OCI-LY7 (cell line): ENCODE data around the gene PIAS4.

ENCODE experiments used
- EZH2phosphoT487 ChIP-seq: fragments of 200-600 bp; sonication (generic); IDR thresholded peaks from 2 replicates; pipeline ENCODE4 v1.6.1; 2018; ENCODE audit warnings: low read depth, borderline replicate concordance, mild to moderate bottlenecking, mixed run types, antibody characterized with exemption, low read length, moderate library complexity, mixed read lengths
- TF ChIP-seq, protein P1 (sequence below): fragments of 200-600 bp; sonication (generic); conservative IDR thresholded peaks from 2 replicates; pipeline ENCODE4 v1.5.1; 2014; ENCODE audit warnings: mild to moderate bottlenecking, antibody characterized with exemption, low read length, moderate library complexity, mixed read lengths

DNA sequence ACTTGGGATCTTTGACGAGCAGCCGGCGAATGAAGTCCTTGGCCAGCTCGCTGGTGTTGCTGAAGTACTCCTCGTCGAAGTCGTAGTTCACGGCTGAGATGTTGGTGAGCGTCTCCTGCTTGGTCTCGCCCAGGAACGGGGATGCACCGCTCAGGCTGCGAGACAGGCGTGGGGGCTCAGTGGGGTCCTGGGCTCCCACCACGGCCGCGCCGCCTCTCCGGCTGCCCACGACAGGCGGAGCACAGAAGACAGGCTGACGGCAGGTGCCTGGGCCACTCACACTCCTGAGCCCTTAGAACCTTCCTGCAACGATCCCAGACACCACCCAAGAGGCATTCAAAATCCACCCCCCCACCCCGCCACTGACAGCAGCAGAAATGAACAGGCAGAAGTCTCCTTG lies 46.5 kb upstream of the PIAS4 start:
- TF ChIP-seq, protein P1, sequence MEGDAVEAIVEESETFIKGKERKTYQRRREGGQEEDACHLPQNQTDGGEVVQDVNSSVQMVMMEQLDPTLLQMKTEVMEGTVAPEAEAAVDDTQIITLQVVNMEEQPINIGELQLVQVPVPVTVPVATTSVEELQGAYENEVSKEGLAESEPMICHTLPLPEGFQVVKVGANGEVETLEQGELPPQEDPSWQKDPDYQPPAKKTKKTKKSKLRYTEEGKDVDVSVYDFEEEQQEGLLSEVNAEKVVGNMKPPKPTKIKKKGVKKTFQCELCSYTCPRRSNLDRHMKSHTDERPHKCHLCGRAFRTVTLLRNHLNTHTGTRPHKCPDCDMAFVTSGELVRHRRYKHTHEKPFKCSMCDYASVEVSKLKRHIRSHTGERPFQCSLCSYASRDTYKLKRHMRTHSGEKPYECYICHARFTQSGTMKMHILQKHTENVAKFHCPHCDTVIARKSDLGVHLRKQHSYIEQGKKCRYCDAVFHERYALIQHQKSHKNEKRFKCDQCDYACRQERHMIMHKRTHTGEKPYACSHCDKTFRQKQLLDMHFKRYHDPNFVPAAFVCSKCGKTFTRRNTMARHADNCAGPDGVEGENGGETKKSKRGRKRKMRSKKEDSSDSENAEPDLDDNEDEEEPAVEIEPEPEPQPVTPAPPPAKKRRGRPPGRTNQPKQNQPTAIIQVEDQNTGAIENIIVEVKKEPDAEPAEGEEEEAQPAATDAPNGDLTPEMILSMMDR, result no peak
- no peak for TF ChIP-seq EZH2phosphoT487
